Subcutaneous adipose tissue (tissue), 4 donors: ENCODE data around the gene EPHA2. TPM values are rescaled to one million over a fixed set of nuclear protein-coding genes. Genes with fewer than 3 reads are reported as not detected.

Experiments used
- total RNA-seq, 4 donors: library from RNA; depleted of rRNA; stranded (reverse); fragments of >200 nt; gene quantifications; one replicate each; pipeline ENCODE4 v1.1.0, GENCODE V29; 2016
- TF ChIP-seq, protein P1 (sequence below): fragments of 450-650 bp; IDR thresholded peaks from one replicate; pipeline ENCODE4 v1.5.1; 2016; ENCODE audit warnings: low read depth, mild to moderate bottlenecking, control low read depth, antibody characterized with exemption, moderate library complexity

EPHA2 gene
- total RNA-seq, 4 donors from 2014 or later: 3.6 to 20.3 (median 7.3) TPM

DNA sequence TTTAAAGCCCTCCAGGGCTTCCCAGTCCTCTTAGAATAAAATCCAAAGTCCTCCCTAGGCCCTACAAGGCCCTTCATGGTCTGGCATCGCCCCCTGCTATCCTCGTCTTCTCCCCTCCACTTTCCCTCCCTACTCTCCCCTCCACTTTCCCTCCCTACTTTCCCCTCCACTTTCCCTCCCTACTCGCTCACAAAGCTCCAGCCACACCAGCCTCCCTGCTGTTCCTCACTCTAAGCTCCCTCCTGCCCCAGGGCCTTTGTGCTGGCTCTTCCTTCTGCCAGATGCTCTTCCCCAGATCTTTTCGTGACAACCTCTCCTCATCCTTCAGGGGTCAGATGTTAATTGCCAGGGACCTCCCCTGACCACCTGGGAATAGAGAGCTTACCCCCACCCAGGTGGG is 43.8 kb upstream of the EPHA2 start:
- TF ChIP-seq, protein P1, sequence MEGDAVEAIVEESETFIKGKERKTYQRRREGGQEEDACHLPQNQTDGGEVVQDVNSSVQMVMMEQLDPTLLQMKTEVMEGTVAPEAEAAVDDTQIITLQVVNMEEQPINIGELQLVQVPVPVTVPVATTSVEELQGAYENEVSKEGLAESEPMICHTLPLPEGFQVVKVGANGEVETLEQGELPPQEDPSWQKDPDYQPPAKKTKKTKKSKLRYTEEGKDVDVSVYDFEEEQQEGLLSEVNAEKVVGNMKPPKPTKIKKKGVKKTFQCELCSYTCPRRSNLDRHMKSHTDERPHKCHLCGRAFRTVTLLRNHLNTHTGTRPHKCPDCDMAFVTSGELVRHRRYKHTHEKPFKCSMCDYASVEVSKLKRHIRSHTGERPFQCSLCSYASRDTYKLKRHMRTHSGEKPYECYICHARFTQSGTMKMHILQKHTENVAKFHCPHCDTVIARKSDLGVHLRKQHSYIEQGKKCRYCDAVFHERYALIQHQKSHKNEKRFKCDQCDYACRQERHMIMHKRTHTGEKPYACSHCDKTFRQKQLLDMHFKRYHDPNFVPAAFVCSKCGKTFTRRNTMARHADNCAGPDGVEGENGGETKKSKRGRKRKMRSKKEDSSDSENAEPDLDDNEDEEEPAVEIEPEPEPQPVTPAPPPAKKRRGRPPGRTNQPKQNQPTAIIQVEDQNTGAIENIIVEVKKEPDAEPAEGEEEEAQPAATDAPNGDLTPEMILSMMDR: no peak

DNA sequence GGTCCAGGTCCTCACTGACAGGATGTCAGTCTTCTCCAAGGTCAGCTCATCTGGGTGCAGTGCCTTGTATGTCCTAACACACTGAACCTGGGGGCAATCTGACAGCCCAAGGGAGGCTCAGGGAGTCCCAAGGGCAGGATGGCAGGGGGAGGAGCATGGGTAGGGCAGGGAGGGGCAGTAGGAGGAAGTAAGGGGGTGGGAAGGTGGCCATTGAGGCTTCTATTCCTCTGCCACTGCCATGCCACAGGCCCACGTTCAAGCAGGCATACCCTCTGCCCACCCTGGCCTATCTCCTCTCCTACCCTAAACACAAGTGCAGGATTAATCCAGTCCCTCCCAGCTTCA is 43.3 kb upstream of the EPHA2 start:
- TF ChIP-seq, protein P1: no peak

DNA sequence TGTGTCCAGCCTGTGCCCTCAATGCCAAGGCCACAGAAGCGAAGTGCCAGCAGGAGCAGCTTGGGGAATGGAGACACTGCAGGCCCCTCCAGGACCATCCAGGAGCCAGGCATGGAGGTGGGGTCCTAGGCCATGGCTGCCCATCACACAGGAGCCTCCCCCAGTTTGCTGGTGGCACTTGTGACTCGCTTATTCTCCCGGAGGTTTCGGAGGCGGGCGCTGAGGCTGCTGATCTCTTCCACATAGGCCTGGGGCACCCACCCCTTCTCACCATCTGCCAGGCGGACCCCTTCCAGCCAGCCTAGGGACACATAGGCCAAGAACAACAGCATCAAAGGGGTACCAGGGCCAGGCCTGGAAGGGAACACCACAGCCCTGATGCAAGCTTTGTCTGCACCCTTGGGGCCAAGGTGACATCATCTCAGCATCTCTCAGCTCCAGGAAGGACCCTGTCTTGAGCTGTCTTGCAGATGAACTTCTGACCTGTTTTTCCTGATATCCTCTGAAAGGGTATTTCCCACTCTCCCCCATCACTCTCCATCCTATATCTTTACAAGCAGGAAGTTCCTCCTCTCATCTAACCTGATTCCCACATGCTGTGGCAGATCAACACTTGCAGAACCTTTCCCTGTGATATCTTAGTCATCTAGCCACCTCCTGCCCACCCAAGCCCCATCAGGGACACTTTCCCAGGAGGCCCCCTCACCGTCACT is 42.7 kb upstream of the EPHA2 start:
- TF ChIP-seq, protein P1: no peak

DNA sequence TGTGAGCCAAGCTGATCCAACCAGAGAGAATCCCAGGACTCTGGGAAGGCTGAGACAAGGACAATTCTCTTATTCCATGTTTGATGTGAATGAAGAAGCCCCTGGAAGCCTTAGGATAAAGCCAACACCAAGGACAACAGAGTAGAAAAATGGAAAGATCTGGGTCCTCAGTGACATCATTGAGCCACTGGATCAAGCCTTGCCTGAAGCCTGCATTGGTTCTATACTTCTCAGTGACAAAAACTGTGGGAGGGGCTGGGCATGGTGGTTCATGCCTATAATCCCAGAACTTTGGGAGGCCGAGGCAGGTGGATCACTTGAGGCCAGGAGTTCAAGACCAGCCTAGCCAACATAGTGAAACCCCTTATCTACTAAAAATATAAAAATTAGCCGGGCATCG is 41.0 kb upstream of the EPHA2 start:
- TF ChIP-seq, protein P1: no peak

DNA sequence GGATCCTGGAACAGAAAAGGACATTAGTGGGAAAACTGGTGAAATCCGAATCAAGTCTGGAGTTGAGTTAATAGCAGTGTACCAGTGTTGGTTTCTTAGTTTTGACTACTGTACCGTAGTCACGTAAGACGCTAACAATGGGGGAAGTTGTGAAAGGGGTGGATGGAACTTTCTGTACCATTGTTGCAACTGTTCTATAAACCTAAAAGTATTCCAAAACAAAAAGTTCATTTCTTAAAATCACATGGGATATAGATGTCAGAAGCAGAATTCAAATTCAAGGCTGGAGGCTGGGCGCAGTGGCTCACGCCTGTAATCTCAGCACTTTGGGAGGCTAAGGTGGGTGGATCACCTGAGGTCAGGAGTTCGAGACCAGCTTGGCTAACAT is 39.6 kb upstream of the EPHA2 start:
- TF ChIP-seq, protein P1: no peak

DNA sequence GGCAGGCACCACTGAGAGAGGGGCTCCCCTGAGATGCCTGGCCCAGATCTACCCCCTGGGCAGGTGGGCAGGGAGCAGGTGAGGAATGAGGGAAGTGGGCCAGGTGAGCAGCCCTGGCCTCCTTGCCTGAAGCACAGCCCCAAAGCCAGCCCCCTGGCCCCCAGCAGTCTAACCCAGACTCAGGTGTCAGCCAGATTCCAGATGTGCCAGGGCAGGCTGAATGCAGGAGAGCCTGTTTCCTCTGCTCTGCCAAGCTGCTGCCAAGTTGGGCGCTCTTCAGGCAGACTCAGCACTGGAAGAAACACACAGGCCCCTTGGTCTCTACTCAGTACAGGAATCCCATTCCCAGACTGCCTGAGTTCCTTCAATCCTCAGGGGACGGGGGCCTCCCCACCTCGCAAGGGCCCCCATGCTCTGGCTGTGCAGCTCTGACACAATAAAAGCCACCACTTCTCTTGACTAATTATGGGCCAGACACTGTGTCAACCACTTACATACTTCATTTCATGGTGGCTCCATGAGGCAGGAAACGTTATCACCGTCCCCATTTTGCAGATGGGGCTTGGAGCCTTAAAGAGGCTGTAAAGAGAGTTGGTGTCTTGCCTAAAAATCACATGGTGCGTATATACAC is 36.2 kb upstream of the EPHA2 start:
- TF ChIP-seq, protein P1: no peak

DNA sequence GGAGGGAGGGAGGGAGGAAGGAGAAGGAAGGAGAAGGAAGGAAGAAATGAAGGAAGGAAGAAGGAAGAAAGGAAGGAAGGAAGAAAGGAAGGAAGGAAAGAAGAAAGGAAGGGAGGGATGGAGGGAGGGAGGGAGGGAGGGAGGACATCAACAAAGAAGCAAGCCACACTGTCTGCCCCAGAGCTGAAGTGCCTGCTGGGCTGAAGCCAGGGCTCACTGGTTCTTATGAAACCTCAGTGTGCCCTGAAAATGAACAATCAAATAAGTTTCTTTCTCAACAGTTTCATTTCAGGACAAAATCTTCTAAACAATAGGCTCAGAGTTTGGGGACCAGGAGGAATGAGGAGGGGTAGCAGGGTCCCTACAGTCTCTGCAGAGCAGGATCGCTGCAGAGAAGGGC is 35.4 kb upstream of the EPHA2 start:
- TF ChIP-seq, protein P1: no peak
